Upper lobe of left lung (tissue), 6 donors: Measurements from ENCODE around the gene NOS1AP. TPM values are rescaled to one million over a fixed set of nuclear protein-coding genes. Genes with fewer than 3 reads are reported as not detected.
"Not testable (repeated sequence)": the region's sequence is repeated elsewhere in the genome, so short reads cannot be mapped to it uniquely, and the experiment has no call there.

ENCODE experiments used
- ATAC-seq, 2 donors: fragments of 200-7000 bp; cut with Tn5 transposase; one replicate each; pipeline ENCODE4 v1.9.1; 2022; ENCODE audit warnings: mild to moderate bottlenecking in 2 of 2, moderate library complexity in 2 of 2; ENCODE audit not compliant: low FRiP score in 2 of 2
- DNase-seq, 2 donors: peaks; one replicate each; pipeline ENCODE4 v3.0.0-alpha.2; 2019 to 2020
- H3K27ac ChIP-seq, 4 donors: fragments of 200-600 bp; sonication (generic); one replicate each; pipeline ENCODE4 v1.5.1; 2016 to 2019
- H3K27me3 ChIP-seq, 4 donors: fragments of 200-600 bp; sonication (generic); one replicate each; pipeline ENCODE4 v1.5.1; 2017 to 2019
- H3K36me3 ChIP-seq, 4 donors: fragments of 200-600 bp; sonication (generic); one replicate each; pipeline ENCODE4 v1.5.1; 2016 to 2019
- H3K4me1 ChIP-seq, 4 donors: fragments of 200-600 bp; sonication (generic); one replicate each; pipeline ENCODE4 v1.5.1; 2018 to 2019
- H3K4me3 ChIP-seq, 4 donors: fragments of 200-600 bp; sonication (generic); one replicate each; pipeline ENCODE4 v1.5.1; 2017 to 2019; ENCODE audit warnings: mild to moderate bottlenecking in 2 of 4, moderate library complexity in 1 of 4
- H3K9me3 ChIP-seq, 4 donors: fragments of 200-600 bp; sonication (generic); one replicate each; pipeline ENCODE4 v1.5.1; 2018 to 2019
- EP300 ChIP-seq, 4 donors: sonication (generic); formaldehyde crosslinking; IDR thresholded peaks; one replicate each; pipeline ENCODE4 v1.5.1; 2017; ENCODE audit warnings: antibody characterized with exemption in 4 of 4, control low read depth in 2 of 4
- POLR2A ChIP-seq, 4 donors: fragments of 450-650 bp; IDR thresholded peaks; one replicate each; pipeline ENCODE4 v1.5.1; 2016 to 2017; ENCODE audit warnings: antibody characterized with exemption in 4 of 4, mild to moderate bottlenecking in 2 of 4
- POLR2AphosphoS5 ChIP-seq, 2 donors: sonication (generic); formaldehyde crosslinking; IDR thresholded peaks; one replicate each; pipeline ENCODE4 v1.5.1; 2017; ENCODE audit warnings: antibody characterized with exemption in 2 of 2
- WGBS, 2 donors: methylation state at CpG; one replicate each; pipeline ENCODE4 v1.1.5; 2017 to 2018; 5-methylcytosine and 5-hydroxymethylcytosine counted together
- total RNA-seq, 6 donors: library from RNA; depleted of rRNA in 4 of 6; stranded (reverse); fragments of >200 nt in 4 of 6; gene quantifications; one replicate each; pipeline versions ENCODE4 v1.1.0 to v1.2.1, GENCODE V29; 2016 to 2021
- TF ChIP-seq, protein P1 (sequence below), 6 experiments: fragments of 450-650 bp in 4 of 6; fragments of 200-600 bp in 2 of 6; sonication (generic) in 2 of 6; IDR thresholded peaks; one replicate each; pipeline ENCODE4 v1.5.1; 2016 to 2019; ENCODE audit warnings: antibody characterized with exemption in 6 of 6
- donor health status: DM: no; HTN: no; CAD: no; lungs with moderate emphysema.
- donor health status: DM: no; HTN: yes; CAD: no; lungs with severe emphysema.

The NOS1AP gene
- total RNA-seq, 6 donors from 2014 or later, result 5.3 to 16.4 (median 6.5) TPM

DNA sequence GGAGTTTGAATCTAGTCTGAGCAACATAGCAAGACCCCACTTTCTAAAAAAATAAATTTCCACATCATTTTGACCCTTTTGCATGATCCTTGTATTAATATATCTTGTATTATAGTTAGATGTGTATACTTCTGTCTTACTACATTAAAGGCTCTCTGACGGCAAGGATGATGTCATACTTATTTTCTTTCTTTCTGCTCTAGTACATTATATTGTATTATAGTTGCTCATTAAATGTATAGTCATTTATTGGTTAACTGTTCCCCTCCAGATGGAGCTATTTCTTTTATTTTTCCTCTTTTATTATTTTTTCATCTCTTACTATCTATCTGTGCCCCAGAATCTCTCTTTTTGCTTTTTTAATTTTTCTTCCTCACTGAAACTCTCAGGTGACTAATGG, 30.9 kb upstream of the NOS1AP start:
- ATAC-seq, result no peak
- DNase-seq, result no peak
- WGBS, 2 donors, result 82 to 84% methylated on average over 1 of the region's 1 CpG

DNA sequence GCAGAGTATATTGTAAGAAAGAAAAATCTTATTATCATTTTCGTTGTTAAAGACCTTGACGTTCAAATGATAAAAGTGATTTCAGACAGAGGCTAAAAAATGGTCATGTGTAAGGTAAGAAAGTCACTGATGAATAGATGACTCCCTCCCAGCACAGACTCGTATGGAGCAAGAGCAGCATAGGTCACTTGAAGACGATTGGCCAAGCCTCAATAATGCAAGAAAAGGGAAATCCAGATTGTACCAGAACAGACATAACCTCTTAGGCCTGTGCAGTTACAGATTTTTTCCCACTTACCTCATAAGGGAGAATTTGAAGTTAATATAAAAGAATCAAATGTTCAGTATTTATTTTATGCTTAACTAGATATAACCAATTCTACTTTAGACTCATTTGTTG, 29.5 kb upstream of the NOS1AP start:
- no peaks in the 10 kb centered on the region for H3K4me1 ChIP-seq
- no peaks in the 10 kb centered on the region for H3K27me3 ChIP-seq
- no peak overlapping the region for H3K4me3 ChIP-seq
- no peak for ATAC-seq
- WGBS, 2 donors, result 67 to 71% methylated on average over 4 of the region's 4 CpGs
- TF ChIP-seq, protein P1, sequence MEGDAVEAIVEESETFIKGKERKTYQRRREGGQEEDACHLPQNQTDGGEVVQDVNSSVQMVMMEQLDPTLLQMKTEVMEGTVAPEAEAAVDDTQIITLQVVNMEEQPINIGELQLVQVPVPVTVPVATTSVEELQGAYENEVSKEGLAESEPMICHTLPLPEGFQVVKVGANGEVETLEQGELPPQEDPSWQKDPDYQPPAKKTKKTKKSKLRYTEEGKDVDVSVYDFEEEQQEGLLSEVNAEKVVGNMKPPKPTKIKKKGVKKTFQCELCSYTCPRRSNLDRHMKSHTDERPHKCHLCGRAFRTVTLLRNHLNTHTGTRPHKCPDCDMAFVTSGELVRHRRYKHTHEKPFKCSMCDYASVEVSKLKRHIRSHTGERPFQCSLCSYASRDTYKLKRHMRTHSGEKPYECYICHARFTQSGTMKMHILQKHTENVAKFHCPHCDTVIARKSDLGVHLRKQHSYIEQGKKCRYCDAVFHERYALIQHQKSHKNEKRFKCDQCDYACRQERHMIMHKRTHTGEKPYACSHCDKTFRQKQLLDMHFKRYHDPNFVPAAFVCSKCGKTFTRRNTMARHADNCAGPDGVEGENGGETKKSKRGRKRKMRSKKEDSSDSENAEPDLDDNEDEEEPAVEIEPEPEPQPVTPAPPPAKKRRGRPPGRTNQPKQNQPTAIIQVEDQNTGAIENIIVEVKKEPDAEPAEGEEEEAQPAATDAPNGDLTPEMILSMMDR (IDR thresholded peaks at IDR 0.05), result no peak
- TF ChIP-seq POLR2AphosphoS5 (IDR thresholded peaks at IDR 0.05), result no peak
- no peak for TF ChIP-seq POLR2A (IDR thresholded peaks at IDR 0.05)
- no peak for TF ChIP-seq EP300 (IDR thresholded peaks at IDR 0.05)
- H3K36me3 ChIP-seq, result no peaks in the 10 kb centered on the region
- DNase-seq, result no peak
- H3K9me3 ChIP-seq, result no peaks in the 10 kb centered on the region
- no peak overlapping the region for H3K27ac ChIP-seq

More for the DNA sequence above, 30.9 kb upstream of the NOS1AP start:
- Histone ChIP-seq H3K4me3 (no peak overlapping the region), H3K36me3 (no peaks in the 10 kb centered on the region), H3K27ac (no peak overlapping the region), H3K9me3 (no peaks in the 10 kb centered on the region), H3K27me3 (no peaks in the 10 kb centered on the region), H3K4me1 (no peaks in the 10 kb centered on the region)
- no peak for TF ChIP-seq POLR2A (IDR thresholded peaks at IDR 0.05)
- no peak for TF ChIP-seq EP300 (IDR thresholded peaks at IDR 0.05)
- no peak for TF ChIP-seq POLR2AphosphoS5 (IDR thresholded peaks at IDR 0.05)
- TF ChIP-seq, protein P1 (IDR thresholded peaks at IDR 0.05), result no peak

DNA sequence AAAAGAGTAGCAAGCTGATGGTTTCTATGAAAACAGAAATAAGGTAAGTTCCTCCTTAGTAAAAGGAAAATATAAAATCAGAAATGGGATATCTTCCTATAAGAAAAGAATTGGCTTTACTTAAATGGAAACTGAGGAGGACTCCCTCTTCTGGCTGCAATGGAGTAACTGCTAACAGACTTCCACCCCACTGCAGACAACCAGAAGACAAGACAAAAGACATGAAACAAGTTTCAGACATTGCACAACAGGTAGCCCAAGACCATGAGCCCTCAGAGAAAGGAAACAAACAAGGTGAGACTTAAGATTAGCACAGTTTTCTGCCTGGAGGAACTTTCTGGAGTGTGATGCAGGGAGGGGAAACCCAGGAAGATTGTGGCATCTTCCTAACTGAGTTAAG, 28.8 kb upstream of the NOS1AP start:
- DNase-seq (no peak), ATAC-seq (no peak)
- no peak overlapping the region for H3K27ac ChIP-seq
- H3K4me1 ChIP-seq, result no peaks in the 10 kb centered on the region
- TF ChIP-seq POLR2A (IDR thresholded peaks at IDR 0.05) (no peak), EP300 (IDR thresholded peaks at IDR 0.05) (no peak), POLR2AphosphoS5 (IDR thresholded peaks at IDR 0.05) (no peak)
- TF ChIP-seq, protein P1 (IDR thresholded peaks at IDR 0.05), result peak in 1 of 6 experiments; percentile 13
- H3K36me3 ChIP-seq, result no peaks in the 10 kb centered on the region
- H3K27me3 ChIP-seq, result no peaks in the 10 kb centered on the region
- H3K4me3 ChIP-seq, result no peak overlapping the region
- H3K9me3 ChIP-seq, result no peaks in the 10 kb centered on the region

DNA sequence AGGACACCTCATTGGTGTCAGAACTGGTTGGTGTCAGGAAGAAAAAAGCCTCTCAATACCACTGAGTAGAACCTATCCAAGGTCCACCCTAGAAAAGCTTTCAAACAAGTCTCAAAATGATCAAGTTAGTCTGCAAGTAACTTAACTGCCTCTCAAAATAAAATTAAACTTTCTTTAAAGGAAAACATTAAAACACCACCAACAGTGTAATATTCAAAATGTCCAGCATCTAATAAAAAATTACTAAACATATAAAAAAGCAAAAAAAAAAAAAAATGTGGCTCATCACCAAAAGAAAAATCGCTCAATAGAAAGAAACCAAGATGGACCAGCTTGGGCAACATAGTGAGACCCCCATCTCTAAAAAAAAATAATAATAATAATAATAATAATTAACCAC, 27.1 kb upstream of the NOS1AP start:
- no peaks in the 10 kb centered on the region for H3K9me3 ChIP-seq

DNA sequence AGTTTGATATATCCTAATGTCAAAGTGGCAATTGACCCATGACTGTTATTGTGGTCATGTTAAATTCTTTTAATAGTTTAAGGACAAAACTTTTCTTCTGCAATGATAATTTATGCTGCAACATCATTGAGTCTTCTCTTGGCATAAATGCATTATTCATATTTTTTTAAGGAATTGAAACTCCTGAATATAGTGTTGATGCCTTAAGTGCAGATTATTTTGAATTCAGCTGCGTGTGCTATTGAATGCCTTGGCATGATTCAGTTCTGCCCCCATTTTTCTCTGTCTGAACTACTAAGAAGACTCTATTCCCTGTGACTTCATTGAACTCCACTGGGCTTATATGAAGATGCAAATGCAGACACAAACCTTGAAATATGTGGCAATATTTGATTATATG, 22.6 kb upstream of the NOS1AP start:
- H3K4me3 ChIP-seq, result no peak overlapping the region
- 64 to 78% methylated on average over 1 of the region's 1 CpG for WGBS, 2 donors
- H3K36me3 ChIP-seq, result no peaks in the 10 kb centered on the region
- no peaks in the 10 kb centered on the region for H3K27me3 ChIP-seq
- DNase-seq, result no peak
- H3K27ac ChIP-seq, result no peak overlapping the region
- no peaks in the 10 kb centered on the region for H3K4me1 ChIP-seq
- TF ChIP-seq, protein P1 (IDR thresholded peaks at IDR 0.05), result no peak
- no peak for TF ChIP-seq EP300 (IDR thresholded peaks at IDR 0.05)
- TF ChIP-seq POLR2AphosphoS5 (IDR thresholded peaks at IDR 0.05), result no peak
- TF ChIP-seq POLR2A (IDR thresholded peaks at IDR 0.05), result no peak
- no peaks in the 10 kb centered on the region for H3K9me3 ChIP-seq
- no peak for ATAC-seq

More for the DNA sequence above, 27.1 kb upstream of the NOS1AP start:
- Histone ChIP-seq H3K36me3 (no peaks in the 10 kb centered on the region), H3K4me3 (no peak overlapping the region), H3K4me1 (no peaks in the 10 kb centered on the region), H3K27me3 (no peaks in the 10 kb centered on the region), H3K27ac (no peak overlapping the region)
- WGBS, 2 donors, result 88 to 92% methylated on average over 1 of the region's 1 CpG
- TF ChIP-seq EP300 (IDR thresholded peaks at IDR 0.05) (no peak), POLR2AphosphoS5 (IDR thresholded peaks at IDR 0.05) (no peak), POLR2A (IDR thresholded peaks at IDR 0.05) (no peak)
- TF ChIP-seq, protein P1 (IDR thresholded peaks at IDR 0.05), result no peak
- ATAC-seq (no peak), DNase-seq (no peak)

DNA sequence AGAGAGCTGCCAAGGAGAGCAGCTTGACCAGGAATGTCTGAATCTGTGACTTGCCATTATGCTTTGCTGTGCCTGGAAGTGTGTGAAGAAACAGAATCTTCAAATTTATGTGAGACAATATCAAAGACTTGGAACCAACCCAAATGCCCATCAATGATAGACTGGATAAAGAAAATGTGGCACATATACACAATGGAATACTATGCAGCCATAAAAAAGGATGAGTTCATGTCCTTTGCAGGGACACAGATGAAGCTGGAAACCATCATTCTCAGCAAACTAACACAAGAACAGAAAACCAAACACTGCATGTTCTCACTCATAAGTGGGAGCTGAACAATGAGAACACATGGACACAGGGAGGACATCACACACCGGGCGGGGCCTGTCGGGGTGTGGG, 15.5 kb upstream of the NOS1AP start:
- not testable (repeated sequence) for DNase-seq, H3K4me3 ChIP-seq, H3K27ac ChIP-seq, H3K9me3 ChIP-seq, H3K4me1 ChIP-seq, H3K36me3 ChIP-seq, H3K27me3 ChIP-seq, ATAC-seq
- WGBS, 2 donors, result 94 to 96% methylated on average over 3 of the region's 3 CpGs
